GM18505 (cell line): ENCODE measurements around the gene RSL1D1.
"Not testable (repeated sequence)": the region's sequence is repeated elsewhere in the genome, so short reads cannot be mapped to it uniquely, and the experiment has no call there.

Experiments used
- ATAC-seq: cut with Tn5 transposase; IDR thresholded peaks from one replicate; pipeline ENCODE4 v1.9.1; 2021; ENCODE audit not compliant: unreplicated experiment
- POLR2A ChIP-seq: IDR thresholded peaks from 4 replicates; pipeline ENCODE4 v1.6.1; 2011; ENCODE audit warnings: borderline replicate concordance; ENCODE audit not compliant: insufficient read depth, insufficient read length; ENCODE audit errors: extremely low read depth

The RSL1D1 gene

DNA sequence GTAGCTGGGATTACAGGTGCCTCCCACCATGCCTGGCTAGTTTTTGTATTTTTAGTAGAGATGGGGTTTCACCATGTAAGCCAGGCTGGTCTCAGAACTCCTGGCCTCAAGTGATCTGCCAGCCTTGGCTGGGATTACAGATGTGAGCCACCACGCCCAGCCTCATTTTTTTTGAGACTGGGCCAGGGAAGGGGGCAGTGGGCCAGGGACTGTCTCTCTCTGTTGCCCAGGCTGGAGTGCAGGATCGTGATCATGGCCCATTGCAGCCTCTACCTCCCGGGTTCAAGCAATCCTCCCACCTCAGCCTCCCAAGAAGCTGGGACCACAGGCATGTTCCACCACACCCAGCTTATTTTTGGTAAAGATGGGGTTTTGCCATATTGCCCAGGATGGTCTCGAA is 16.0 kb downstream of the RSL1D1 start:
- no peak for ATAC-seq
- TF ChIP-seq POLR2A: no peak

GRCh38 chr16:11833951-11834695 is 17.2 kb downstream of the RSL1D1 start:
- no peak for ATAC-seq
- TF ChIP-seq POLR2A: no peak

DNA sequence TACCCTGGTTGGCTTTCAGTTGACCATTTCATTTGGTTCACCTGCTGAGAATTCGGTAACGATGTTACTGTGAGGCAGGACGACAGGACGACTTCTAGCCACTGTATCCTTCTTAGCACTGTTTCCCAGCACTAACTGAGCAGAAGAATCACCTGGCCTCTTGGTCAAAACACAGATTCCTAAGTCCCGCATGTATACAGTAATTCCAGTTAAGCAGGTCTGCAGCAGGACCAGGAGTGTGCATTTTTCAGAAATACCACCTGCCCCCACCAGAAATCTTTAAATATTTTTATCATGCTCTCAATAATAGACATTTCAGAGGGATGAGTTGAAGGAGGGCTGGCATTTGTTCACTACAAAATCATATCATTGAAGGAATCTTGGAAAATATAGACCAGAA is 22.6 kb downstream of the RSL1D1 start:
- no peak for TF ChIP-seq POLR2A
- no peak for ATAC-seq

DNA sequence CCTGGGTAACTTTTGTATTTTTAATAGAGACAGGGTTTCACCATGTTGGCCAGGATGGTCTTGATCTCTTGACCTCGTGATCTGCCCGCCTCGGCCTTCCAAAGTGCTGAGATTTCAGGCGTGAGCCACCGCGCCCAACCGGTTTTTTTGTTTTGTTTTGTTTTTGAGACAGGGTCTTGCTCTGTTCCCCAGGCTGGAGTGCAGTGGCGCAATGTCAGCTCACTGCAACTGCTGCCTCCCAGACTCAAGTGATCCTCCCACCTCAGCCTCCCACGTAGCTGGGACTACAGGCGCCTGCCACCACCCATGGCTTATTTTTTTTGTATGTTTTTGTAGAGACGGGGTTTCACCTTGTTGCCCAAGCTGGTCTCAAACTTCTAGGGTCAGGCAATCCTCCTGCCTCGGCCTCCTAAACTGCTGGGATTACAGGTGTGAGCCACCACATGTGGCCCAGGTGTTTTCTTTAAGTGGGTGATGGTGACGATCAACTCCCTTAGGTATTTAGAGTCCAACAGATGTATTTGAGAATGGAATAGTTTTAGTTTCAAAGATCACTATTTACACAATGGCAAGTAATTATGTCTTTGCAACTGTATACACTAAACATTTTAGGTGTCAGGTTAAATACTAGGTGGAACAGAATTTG is 25.7 kb downstream of the RSL1D1 start:
- not testable (repeated sequence) for ATAC-seq

DNA sequence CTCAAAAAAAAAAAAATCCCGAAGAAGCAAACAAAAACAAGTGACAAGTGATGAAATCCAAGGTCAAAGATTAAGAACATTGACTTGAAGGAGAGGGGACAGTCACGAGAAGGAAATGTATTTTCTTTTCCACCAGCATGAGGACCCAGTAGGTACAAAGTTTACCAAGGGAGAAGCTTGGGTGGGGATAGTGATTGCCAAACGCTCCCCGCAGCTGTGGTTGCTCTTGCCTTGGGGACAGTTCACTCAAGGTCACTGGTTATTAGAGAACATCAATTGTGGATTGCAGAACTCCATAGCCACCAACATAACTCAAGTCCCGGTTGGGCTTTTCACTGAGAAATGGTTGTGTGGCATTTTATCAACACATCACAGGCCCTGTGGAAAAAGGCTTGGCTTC is 27.0 kb downstream of the RSL1D1 start:
- no peak for TF ChIP-seq POLR2A
- ATAC-seq: no peak

DNA sequence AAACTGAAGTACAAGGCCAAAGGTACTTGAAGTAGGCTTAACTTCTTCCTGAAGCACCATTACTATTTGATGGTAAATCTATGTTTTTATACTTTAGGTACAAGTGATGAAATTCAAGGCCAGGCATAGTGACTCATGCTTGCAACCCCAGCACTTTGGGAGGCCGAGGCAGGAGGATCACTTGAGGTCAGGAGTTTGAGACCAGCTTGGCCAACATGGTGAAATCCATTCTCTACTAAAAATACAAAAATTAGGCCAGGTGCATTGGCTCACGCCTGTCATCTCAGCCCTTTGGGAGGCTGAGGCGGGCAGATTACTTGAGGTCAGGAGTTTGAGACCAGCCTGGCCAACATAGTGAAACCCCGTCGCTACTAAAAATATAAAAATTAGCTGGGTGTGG is 27.7 kb downstream of the RSL1D1 start:
- ATAC-seq: not testable (repeated sequence)

DNA sequence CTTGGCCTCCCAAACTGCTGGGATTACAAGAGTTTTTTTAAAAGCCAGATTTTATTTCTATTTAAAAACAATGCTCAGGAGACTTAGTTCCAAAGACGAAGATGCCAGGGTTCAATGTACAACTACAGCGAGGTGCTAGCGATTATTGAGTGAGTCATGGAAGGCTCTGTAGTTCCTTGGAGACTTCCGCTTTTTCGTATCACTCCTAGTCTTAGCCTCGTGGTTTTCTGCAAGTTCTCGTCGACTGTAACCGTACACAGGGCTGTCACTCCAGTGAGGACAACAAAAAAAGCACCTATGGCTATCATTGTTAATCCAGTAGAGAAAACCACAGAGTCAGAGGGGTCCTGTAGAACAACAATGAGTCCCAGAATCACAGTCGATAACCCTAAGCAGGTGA is 31.5 kb downstream of the RSL1D1 start:
- ATAC-seq: no peak
- TF ChIP-seq POLR2A: no peak

DNA sequence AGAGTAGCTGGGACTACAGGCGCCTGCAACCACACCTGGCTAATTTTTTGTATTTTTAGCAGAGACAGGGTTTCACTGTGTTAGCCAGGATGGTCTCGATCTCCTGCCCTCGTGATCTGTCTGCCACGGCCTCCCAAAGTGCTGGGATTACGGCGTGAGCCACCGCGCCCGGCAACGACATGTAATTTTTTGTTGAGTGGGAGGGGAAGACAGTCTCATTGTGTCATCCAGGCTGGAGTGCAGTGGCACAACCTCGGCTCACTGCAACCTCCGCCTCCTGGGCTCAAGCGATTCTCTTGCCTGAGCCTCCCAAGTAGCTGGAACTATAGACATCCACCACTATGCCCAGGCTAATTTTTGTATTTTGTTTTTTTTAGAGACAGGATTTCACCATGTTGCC is 32.4 kb downstream of the RSL1D1 start:
- not testable (repeated sequence) for ATAC-seq

- no peak for ATAC-seq
- no peak for TF ChIP-seq POLR2A
Observed at GRCh38 chr16:11816123-11816522, 35.2 kb downstream of the RSL1D1 start.

DNA sequence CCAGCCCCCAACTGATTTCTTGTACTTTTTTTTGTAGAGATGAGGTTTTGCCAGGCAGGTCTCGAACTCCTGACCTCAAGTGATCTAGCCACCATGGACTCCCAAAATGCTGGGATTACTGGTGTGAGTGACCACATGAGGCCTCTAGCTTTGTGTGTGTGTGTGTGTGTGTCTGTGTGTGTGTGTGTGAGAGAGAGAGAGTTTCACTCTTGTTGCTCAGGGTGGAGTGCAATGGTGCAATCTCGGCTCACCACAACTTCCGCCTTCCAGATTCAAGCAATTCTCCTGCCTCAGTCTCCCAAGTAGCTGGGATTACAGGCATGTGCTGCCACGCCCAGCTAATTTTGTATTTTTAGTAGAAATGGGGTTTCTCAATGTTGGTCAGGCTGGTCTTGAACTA is 36.5 kb downstream of the RSL1D1 start:
- not testable (repeated sequence) for ATAC-seq

GRCh38 chr16:11806721-11807120 is 44.6 kb downstream of the RSL1D1 start:
- ATAC-seq: no peak
- TF ChIP-seq POLR2A: no peak

DNA sequence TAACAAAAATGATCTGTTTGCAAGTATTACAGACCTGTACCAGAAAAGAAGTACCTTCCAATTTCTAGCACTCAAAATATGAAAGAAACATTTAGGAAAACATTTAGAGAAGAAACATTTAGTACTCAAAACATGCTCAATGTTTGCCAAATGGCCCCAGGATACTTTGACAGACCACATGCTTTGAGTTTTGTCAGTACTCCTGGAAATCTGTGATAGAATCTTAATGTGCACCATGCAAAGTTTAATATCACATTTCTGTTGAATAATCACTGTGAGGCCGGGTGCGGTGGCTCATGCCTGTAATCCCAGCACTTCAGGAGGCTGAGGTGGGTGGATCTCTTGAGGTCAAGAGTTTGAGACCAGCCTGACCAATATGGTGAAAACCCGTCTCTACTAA is 45.8 kb downstream of the RSL1D1 start:
- no peak for ATAC-seq
- no peak for TF ChIP-seq POLR2A

DNA sequence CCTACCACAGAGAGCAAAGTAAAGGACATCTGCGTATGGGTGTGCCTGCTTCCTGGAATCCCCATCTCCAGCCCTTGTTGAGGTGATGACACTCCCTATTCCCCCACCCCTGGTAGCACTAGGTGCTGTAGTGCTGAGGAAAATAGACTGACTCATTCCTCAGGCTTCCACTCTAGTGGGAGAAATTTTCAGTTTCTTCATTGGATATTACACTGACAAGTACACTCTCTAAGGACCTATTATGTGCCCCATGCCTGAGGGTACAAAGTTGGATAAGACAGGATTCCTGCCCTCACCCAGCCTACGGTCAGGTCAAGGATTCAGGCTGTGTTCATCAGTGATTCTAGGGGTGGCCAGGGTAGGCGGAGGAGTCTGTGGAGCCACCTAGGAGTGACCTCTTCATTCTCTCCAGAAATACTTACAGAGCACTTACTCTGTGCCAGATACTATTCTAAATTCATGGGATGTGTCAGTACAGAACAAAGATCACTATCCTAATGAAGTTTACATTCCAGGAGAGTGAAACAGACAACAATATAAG is 49.8 kb downstream of the RSL1D1 start:
- no peak for ATAC-seq
- TF ChIP-seq POLR2A: no peak

GRCh38 chr16:11800382-11800718 is 51.0 kb downstream of the RSL1D1 start:
- no peak for ATAC-seq
- no peak for TF ChIP-seq POLR2A

DNA sequence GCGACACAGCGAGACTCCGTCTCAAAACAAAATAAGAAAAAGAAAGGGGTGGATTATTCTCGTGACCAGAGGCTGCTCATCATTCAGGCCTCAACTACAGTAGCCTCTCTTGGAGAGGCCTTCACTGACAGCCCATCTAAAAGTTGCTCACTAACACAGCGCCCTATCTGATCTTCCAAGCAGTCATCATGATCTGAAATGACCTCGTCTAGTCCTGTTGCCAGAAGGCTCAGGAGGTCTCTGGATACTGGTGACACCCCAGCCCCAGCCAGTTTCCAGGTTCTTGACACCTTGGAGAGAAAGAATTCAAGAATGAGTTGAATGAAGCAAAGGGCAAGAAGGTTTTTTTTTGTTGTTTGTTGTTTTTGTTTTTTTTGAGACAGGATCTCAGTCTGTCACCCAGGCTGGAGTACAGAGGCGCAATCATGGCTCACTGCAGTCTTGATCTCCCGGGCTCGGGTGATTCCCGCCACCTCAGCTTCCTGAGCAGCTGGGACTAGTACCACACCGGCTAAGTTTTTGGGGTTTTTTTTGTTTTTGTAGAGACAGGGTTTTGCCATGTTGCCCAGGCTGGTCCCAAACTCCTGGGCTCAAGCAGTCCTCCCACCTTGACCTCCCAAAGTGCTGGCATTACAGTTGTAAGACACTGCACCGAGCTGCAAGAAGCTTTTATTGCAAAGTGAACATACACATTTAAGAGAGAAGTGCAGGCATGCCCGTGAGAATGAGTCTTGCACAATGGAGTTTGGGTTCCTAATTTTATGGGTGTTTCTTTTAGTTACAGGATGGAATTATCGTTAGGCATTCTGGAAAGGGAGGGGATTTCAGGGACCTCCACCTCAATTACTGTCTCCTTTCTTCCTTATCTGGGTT is 51.6 kb downstream of the RSL1D1 start:
- TF ChIP-seq POLR2A: no peak
- no peak for ATAC-seq

- TF ChIP-seq POLR2A: no peak
- no peak for ATAC-seq
Observed at GRCh38 chr16:11799017-11799381, 52.3 kb downstream of the RSL1D1 start.
